Spleen (tissue), 7 donors: ENCODE results near the gene CLPX.

ENCODE experiments used
- POLR2A ChIP-seq, 3 donors: fragments of 450-650 bp; IDR thresholded peaks; one replicate each; pipeline ENCODE4 v1.5.1; 2017; ENCODE audit warnings: antibody characterized with exemption in 3 of 3, mild to moderate bottlenecking in 1 of 3
- POLR2AphosphoS5 ChIP-seq, 3 donors: sonication (generic); formaldehyde crosslinking; IDR thresholded peaks; one replicate each; pipeline ENCODE4 v1.5.1; 2017; ENCODE audit warnings: antibody characterized with exemption in 3 of 3
- TF ChIP-seq, protein P1 (sequence below), 11 experiments: fragments of 200-600 bp in 7 of 11; fragments of 450-650 bp in 4 of 11; sonication (generic) in 4 of 11; IDR thresholded peaks in 8 of 11; conservative IDR thresholded peaks in 3 of 11; 1 replicate in 7 of 11; 2 replicates in 4 of 11; pipeline versions ENCODE4 v1.4.0 to v1.8.0; 2016 to 2021; ENCODE audit warnings: antibody characterized with exemption in 11 of 11, inconsistent platforms in 4 of 11, mild to moderate bottlenecking in 1 of 11
- donor health status: DM: no; HTN: no; CAD: no; lungs with moderate emphysema.
- donor health status: DM: no; HTN: no; CAD: no.
- donor health status: DM: no; HTN: no; CAD: no.

DNA sequence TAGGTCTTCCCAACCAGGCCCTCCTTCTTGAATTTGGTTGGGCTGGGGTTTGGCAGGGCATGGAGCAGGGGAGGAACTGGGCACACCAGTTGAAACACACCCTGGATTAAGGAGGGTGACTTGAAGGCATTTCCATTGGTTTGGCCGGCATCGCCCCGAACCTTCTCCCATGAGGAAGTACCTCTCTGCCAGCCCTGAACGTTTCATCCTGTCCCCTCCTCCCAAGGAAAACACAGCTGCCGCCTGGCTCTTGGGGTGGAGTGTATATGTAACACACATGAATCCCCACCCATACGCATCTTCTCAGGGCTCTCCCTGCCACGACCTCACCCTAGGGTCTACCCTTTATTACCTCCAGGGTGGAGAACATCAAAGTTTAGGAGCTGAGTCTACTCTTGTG is 84.7 kb downstream of the CLPX start:
- TF ChIP-seq, protein P1, sequence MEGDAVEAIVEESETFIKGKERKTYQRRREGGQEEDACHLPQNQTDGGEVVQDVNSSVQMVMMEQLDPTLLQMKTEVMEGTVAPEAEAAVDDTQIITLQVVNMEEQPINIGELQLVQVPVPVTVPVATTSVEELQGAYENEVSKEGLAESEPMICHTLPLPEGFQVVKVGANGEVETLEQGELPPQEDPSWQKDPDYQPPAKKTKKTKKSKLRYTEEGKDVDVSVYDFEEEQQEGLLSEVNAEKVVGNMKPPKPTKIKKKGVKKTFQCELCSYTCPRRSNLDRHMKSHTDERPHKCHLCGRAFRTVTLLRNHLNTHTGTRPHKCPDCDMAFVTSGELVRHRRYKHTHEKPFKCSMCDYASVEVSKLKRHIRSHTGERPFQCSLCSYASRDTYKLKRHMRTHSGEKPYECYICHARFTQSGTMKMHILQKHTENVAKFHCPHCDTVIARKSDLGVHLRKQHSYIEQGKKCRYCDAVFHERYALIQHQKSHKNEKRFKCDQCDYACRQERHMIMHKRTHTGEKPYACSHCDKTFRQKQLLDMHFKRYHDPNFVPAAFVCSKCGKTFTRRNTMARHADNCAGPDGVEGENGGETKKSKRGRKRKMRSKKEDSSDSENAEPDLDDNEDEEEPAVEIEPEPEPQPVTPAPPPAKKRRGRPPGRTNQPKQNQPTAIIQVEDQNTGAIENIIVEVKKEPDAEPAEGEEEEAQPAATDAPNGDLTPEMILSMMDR (IDR thresholded peaks at IDR 0.05 in 8 of 11, conservative IDR thresholded peaks at IDR 0.05 in 3 of 11), result no peak
- no peak for TF ChIP-seq POLR2A (IDR thresholded peaks at IDR 0.05)
- no peak for TF ChIP-seq POLR2AphosphoS5 (IDR thresholded peaks at IDR 0.05)
